ENCODE measurements around the gene LAMA3.

Gene LAMA3

DNA sequence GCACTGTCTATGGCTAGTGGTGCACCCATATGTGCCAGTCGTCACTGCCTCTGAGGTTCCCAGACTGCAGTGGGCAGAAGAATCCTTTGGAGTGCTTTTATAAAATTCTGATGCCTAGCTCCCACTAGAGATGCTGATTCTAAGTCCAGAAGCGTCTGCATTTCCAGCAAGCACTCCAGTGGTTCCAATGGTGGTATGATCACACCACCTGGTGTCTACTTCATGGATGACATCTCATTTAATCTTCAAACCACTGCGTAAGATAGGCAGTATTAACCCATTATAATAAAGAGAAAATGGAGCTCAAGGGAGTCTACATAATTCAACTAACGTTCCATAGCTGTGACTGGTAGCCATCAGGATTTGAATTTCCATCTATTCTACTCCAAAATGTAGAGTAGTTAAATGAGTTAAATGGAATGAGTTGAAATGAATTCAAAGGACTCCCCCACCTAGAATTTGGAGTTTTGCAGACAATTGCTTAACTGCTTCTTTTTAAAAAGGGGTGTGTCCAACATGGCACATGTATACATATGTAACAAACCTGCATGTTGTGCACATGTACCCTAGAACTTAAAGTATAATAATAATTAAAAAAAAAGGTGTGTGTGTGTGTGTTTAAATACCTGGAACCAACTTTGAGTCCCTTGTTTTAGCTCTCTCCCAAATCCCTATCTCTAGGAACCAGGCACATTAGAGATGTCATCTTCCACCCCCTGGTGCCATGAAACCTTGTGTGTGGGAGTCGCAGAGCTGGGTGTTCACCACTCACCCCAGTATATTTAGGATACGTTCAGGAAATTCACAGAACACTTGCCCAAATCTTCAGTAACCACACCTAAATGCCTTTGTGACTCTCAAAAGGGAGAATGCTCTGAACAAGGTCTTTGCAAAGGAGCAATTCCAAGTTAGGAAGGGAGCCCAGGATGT is 14.1 kb downstream of the LAMA3 start:
- CTCF ChIA-PET, result interaction anchor here (0.5 to 5.4 kb wide), 63 partner anchors 8 to 904 kb away, joined by 3 to 122 read pairs (median 4); no protein-coding TSS in a partner anchor
- POLR2A ChIA-PET, result interaction anchor here (0.6 to 1.8 kb wide), 2 partner anchors 12 to 14 kb away, joined by 5 to 6 read pairs; no protein-coding TSS in a partner anchor
- H3K27ac ChIP-seq (ENCODE audit: extremely low read depth, low read depth, low read length), result no peak overlapping the region
- H3K9me3 ChIP-seq (ENCODE audit: control insufficient read depth, insufficient read depth, low read depth, low read length), result no peaks in the 10 kb centered on the region
- no peaks in the 10 kb centered on the region for H3K4me1 ChIP-seq (ENCODE audit: control insufficient read depth, insufficient read depth, low read length)
- TF ChIP-seq ZNF654 (tag by site-specific recombination; IDR thresholded peaks at IDR 0.05; ENCODE audit: low read depth) (peak; percentile 69), GLI2 (tag by site-specific recombination; IDR thresholded peaks at IDR 0.05; ENCODE audit: borderline replicate concordance, low read depth) (no peak)
- TF ChIP-seq, protein P1, sequence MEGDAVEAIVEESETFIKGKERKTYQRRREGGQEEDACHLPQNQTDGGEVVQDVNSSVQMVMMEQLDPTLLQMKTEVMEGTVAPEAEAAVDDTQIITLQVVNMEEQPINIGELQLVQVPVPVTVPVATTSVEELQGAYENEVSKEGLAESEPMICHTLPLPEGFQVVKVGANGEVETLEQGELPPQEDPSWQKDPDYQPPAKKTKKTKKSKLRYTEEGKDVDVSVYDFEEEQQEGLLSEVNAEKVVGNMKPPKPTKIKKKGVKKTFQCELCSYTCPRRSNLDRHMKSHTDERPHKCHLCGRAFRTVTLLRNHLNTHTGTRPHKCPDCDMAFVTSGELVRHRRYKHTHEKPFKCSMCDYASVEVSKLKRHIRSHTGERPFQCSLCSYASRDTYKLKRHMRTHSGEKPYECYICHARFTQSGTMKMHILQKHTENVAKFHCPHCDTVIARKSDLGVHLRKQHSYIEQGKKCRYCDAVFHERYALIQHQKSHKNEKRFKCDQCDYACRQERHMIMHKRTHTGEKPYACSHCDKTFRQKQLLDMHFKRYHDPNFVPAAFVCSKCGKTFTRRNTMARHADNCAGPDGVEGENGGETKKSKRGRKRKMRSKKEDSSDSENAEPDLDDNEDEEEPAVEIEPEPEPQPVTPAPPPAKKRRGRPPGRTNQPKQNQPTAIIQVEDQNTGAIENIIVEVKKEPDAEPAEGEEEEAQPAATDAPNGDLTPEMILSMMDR (tag by site-specific recombination; IDR thresholded peaks at IDR 0.05), result peak; percentile 65; the same call in 1 of the 2 replicates
- no peak overlapping the region for H3K4me3 ChIP-seq (ENCODE audit: low read depth, low read length)
- no peaks in the 10 kb centered on the region for H3K36me3 ChIP-seq (ENCODE audit: control insufficient read depth in 2 of 2, insufficient read depth in 1 of 2, low read length in 2 of 2)

GRCh38 chr18:23703987-23704384 is 14.7 kb downstream of the LAMA3 start:
- Histone ChIP-seq H3K36me3 (ENCODE audit: control insufficient read depth in 2 of 2, insufficient read depth in 1 of 2, low read length in 2 of 2) (no peaks in the 10 kb centered on the region), H3K4me3 (ENCODE audit: low read depth, low read length) (no peak overlapping the region), H3K4me1 (ENCODE audit: control insufficient read depth, insufficient read depth, low read length) (no peaks in the 10 kb centered on the region), H3K9me3 (ENCODE audit: control insufficient read depth, insufficient read depth, low read depth, low read length) (no peaks in the 10 kb centered on the region), H3K27ac (ENCODE audit: extremely low read depth, low read depth, low read length) (no peak overlapping the region)
- ChIA-PET CTCF (interaction anchor here (0.7 to 5.4 kb wide), 24 partner anchors 8 to 905 kb away, joined by 3 to 122 read pairs (median 7); no protein-coding TSS in a partner anchor), POLR2A (interaction anchor here (0.6 kb wide), 1 partner anchor 13 kb away, joined by 5 read pairs; no protein-coding TSS in a partner anchor)
- no peak for TF ChIP-seq HIC1 (tag by site-specific recombination; IDR thresholded peaks at IDR 0.05)
- TF ChIP-seq ZNF239 (tag by site-specific recombination; IDR thresholded peaks at IDR 0.05), result no peak
- no peak for TF ChIP-seq ZNF292 (tag by site-specific recombination; IDR thresholded peaks at IDR 0.05; ENCODE audit: borderline replicate concordance, low read depth)
- no peak for TF ChIP-seq ZXDB (tag by site-specific recombination; IDR thresholded peaks at IDR 0.05)
- no peak for TF ChIP-seq ZNF670 (tag by site-specific recombination; IDR thresholded peaks at IDR 0.05; ENCODE audit: low read depth)
- no peak for TF ChIP-seq ZBTB6 (tag by site-specific recombination; IDR thresholded peaks at IDR 0.05)
- TF ChIP-seq FEZF1 (tag by site-specific recombination; IDR thresholded peaks at IDR 0.05), result no peak
- no peak for TF ChIP-seq OSR2 (tag by site-specific recombination; IDR thresholded peaks at IDR 0.05)
- TF ChIP-seq, protein P2, sequence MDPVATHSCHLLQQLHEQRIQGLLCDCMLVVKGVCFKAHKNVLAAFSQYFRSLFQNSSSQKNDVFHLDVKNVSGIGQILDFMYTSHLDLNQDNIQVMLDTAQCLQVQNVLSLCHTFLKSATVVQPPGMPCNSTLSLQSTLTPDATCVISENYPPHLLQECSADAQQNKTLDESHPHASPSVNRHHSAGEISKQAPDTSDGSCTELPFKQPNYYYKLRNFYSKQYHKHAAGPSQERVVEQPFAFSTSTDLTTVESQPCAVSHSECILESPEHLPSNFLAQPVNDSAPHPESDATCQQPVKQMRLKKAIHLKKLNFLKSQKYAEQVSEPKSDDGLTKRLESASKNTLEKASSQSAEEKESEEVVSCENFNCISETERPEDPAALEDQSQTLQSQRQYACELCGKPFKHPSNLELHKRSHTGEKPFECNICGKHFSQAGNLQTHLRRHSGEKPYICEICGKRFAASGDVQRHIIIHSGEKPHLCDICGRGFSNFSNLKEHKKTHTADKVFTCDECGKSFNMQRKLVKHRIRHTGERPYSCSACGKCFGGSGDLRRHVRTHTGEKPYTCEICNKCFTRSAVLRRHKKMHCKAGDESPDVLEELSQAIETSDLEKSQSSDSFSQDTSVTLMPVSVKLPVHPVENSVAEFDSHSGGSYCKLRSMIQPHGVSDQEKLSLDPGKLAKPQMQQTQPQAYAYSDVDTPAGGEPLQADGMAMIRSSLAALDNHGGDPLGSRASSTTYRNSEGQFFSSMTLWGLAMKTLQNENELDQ (tag by site-specific recombination; IDR thresholded peaks at IDR 0.05; ENCODE audit: low read depth), result no peak
- TF ChIP-seq ZNF324 (tag by site-specific recombination; IDR thresholded peaks at IDR 0.05), result no peak
- no peak for TF ChIP-seq ZNF560 (tag by site-specific recombination; IDR thresholded peaks at IDR 0.05; ENCODE audit: borderline replicate concordance)
- no peak for TF ChIP-seq PRDM2 (tag by site-specific recombination; IDR thresholded peaks at IDR 0.05; ENCODE audit: borderline replicate concordance)
- TF ChIP-seq ZNF138 (tag by site-specific recombination; IDR thresholded peaks at IDR 0.05; ENCODE audit: borderline replicate concordance), result no peak
- TF ChIP-seq ZNF132 (tag by site-specific recombination; IDR thresholded peaks at IDR 0.05; ENCODE audit: borderline replicate concordance), result no peak
